ENCODE measurements around the gene DRC1.

Gene DRC1

DNA sequence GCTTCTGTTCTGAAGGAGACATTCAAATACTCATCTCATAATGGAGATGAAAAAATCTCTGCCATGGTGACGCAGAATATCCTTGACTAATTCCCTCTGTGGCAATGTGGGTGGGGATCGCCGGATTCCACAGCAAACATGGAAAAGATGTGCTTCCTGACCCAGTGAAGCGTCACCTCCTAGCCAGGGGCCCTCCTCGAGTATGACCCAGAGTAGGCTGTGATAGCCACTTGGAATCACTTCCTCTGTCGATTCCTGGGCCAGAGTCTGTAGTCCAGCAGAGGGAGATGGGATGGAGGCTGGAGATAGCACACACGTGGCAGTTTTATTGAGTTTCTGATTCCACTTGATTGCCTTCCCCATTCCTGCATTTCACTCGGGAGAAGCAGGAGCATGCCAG is 36.8 kb downstream of the DRC1 start:
- Histone ChIP-seq H3K36me3 (ENCODE audit: control insufficient read depth, insufficient read depth, low read length) (no peaks in the 10 kb centered on the region), H3K4me3 (ENCODE audit: low read depth, low read length) (no peak overlapping the region), H2AFZ (no peak overlapping the region), H3K27ac (no peak overlapping the region), H3K4me1 (no peaks in the 10 kb centered on the region), H3K4me2 (ENCODE audit: low read length) (no peak overlapping the region), H3K9ac (no peak overlapping the region), H3K27me3 (ENCODE audit: control insufficient read depth, insufficient read depth, low read length) (no peaks in the 10 kb centered on the region), H3K79me2 (no peaks in the 10 kb centered on the region), H3K9me3 (ENCODE audit: control insufficient read depth, low read length) (no peaks in the 10 kb centered on the region)
- TF ChIP-seq, protein P1, sequence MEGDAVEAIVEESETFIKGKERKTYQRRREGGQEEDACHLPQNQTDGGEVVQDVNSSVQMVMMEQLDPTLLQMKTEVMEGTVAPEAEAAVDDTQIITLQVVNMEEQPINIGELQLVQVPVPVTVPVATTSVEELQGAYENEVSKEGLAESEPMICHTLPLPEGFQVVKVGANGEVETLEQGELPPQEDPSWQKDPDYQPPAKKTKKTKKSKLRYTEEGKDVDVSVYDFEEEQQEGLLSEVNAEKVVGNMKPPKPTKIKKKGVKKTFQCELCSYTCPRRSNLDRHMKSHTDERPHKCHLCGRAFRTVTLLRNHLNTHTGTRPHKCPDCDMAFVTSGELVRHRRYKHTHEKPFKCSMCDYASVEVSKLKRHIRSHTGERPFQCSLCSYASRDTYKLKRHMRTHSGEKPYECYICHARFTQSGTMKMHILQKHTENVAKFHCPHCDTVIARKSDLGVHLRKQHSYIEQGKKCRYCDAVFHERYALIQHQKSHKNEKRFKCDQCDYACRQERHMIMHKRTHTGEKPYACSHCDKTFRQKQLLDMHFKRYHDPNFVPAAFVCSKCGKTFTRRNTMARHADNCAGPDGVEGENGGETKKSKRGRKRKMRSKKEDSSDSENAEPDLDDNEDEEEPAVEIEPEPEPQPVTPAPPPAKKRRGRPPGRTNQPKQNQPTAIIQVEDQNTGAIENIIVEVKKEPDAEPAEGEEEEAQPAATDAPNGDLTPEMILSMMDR (IDR thresholded peaks at IDR 0.05): no peak

GRCh38 chr2:26438926-26439325 is 37.2 kb downstream of the DRC1 start:
- no peak overlapping the region for H3K4me2 ChIP-seq (ENCODE audit: low read length)
- H3K79me2 ChIP-seq: no peaks in the 10 kb centered on the region
- H3K9me3 ChIP-seq (ENCODE audit: control insufficient read depth, low read length): no peaks in the 10 kb centered on the region
- no peaks in the 10 kb centered on the region for H3K36me3 ChIP-seq (ENCODE audit: control insufficient read depth, insufficient read depth, low read length)
- no peak overlapping the region for H3K4me3 ChIP-seq (ENCODE audit: low read depth, low read length)
- no peaks in the 10 kb centered on the region for H3K4me1 ChIP-seq
- no peak overlapping the region for H2AFZ ChIP-seq
- H3K9ac ChIP-seq: no peak overlapping the region
- no peaks in the 10 kb centered on the region for H3K27me3 ChIP-seq (ENCODE audit: control insufficient read depth, insufficient read depth, low read length)
- H3K27ac ChIP-seq: no peak overlapping the region
- TF ChIP-seq, protein P1 (IDR thresholded peaks at IDR 0.05): no peak

- H3K27ac ChIP-seq: no peak overlapping the region
- H3K27me3 ChIP-seq (ENCODE audit: control insufficient read depth, insufficient read depth, low read length): no peaks in the 10 kb centered on the region
- no peak overlapping the region for H3K4me2 ChIP-seq (ENCODE audit: low read length)
- TF ChIP-seq, protein P1 (IDR thresholded peaks at IDR 0.05): no peak
- no peak overlapping the region for H3K4me3 ChIP-seq (ENCODE audit: low read depth, low read length)
- H3K79me2 ChIP-seq: no peaks in the 10 kb centered on the region
- H2AFZ ChIP-seq: no peak overlapping the region
- H3K36me3 ChIP-seq (ENCODE audit: control insufficient read depth, insufficient read depth, low read length): no peaks in the 10 kb centered on the region
- no peaks in the 10 kb centered on the region for H3K4me1 ChIP-seq
- H3K9me3 ChIP-seq (ENCODE audit: control insufficient read depth, low read length): no peaks in the 10 kb centered on the region
- H3K9ac ChIP-seq: no peak overlapping the region
Observed at GRCh38 chr2:26442301-26442700, 40.6 kb downstream of the DRC1 start.

GRCh38 chr2:26442707-26443106 is 41.0 kb downstream of the DRC1 start:
- Histone ChIP-seq H3K79me2 (no peaks in the 10 kb centered on the region), H2AFZ (no peak overlapping the region), H3K27me3 (ENCODE audit: control insufficient read depth, insufficient read depth, low read length) (no peaks in the 10 kb centered on the region), H3K4me2 (ENCODE audit: low read length) (no peak overlapping the region), H3K9ac (no peak overlapping the region), H3K4me1 (no peaks in the 10 kb centered on the region), H3K36me3 (ENCODE audit: control insufficient read depth, insufficient read depth, low read length) (no peaks in the 10 kb centered on the region), H3K27ac (no peak overlapping the region), H3K4me3 (ENCODE audit: low read depth, low read length) (no peak overlapping the region), H3K9me3 (ENCODE audit: control insufficient read depth, low read length) (no peaks in the 10 kb centered on the region)
- TF ChIP-seq, protein P1 (IDR thresholded peaks at IDR 0.05): no peak

DNA sequence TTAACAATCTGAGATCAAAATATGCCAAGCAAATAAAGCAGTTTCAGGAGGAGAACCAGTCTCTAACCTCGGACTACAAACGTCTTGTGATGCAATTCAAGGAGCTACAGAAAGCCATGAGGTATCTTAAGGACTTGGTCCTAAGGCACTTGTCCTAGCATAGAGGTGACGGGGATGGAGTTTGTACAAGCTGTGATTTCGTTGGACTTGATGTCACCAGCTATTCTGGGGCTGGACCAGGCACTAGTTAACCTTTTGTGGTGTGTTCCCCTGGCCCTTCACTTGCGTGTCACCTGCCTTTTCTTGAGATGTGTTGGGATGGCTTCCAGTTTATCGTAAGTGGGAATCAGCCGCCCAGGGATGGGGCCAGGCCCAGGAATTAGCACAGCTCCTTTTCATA is 42.5 kb downstream of the DRC1 start:
- H3K4me1 ChIP-seq: no peaks in the 10 kb centered on the region
- no peak overlapping the region for H3K4me3 ChIP-seq (ENCODE audit: low read depth, low read length)
- no peak overlapping the region for H3K9ac ChIP-seq
- H3K27me3 ChIP-seq (ENCODE audit: control insufficient read depth, insufficient read depth, low read length): no peaks in the 10 kb centered on the region
- no peaks in the 10 kb centered on the region for H3K79me2 ChIP-seq
- TF ChIP-seq, protein P1 (IDR thresholded peaks at IDR 0.05): no peak
- no peak overlapping the region for H2AFZ ChIP-seq
- H3K4me2 ChIP-seq (ENCODE audit: low read length): no peak overlapping the region
- H3K36me3 ChIP-seq (ENCODE audit: control insufficient read depth, insufficient read depth, low read length): no peaks in the 10 kb centered on the region
- H3K9me3 ChIP-seq (ENCODE audit: control insufficient read depth, low read length): no peaks in the 10 kb centered on the region
- H3K27ac ChIP-seq: no peak overlapping the region

Measured in parathyroid adenoma (tissue), 2 donors.